Astrocyte (in vitro differentiated cells and primary cell): Measurements from ENCODE around the gene MVD. TPM values are rescaled to one million over a fixed set of nuclear protein-coding genes. Genes with fewer than 3 reads are reported as not detected.

Experiments used
- DNase-seq: peaks from one replicate; pipeline ENCODE4 v3.0.0-alpha.2; 2010; ENCODE audit warnings: low read depth
- FAIRE-seq: peaks from 2 replicates; lab custom pipeline; 2011; peaks lifted over from hg19 to GRCh38; lab: Jason Lieb, UNC
- H2AFZ ChIP-seq: 2 replicates; pipeline ENCODE4 v1.6.0; 2012; ENCODE audit warnings: low read depth, low read length, inconsistent platforms
- H3K27ac ChIP-seq: 2 replicates; pipeline ENCODE4 v1.5.1; 2011; ENCODE audit warnings: low read depth, low read length, inconsistent platforms
- H3K27me3 ChIP-seq: 2 replicates; pipeline ENCODE4 v1.6.0; 2011; ENCODE audit warnings: low read length, inconsistent platforms; ENCODE audit not compliant: insufficient read depth
- H3K36me3 ChIP-seq: 2 replicates; pipeline ENCODE4 v1.5.1; 2011; ENCODE audit warnings: low read length, inconsistent platforms; ENCODE audit not compliant: insufficient read depth
- H3K4me1 ChIP-seq: 2 replicates; pipeline ENCODE4 v1.5.1; 2011; ENCODE audit warnings: low read length, inconsistent platforms; ENCODE audit not compliant: insufficient read depth
- H3K4me2 ChIP-seq: 2 replicates; pipeline ENCODE4 v1.6.0; 2012; ENCODE audit warnings: low read length, inconsistent platforms
- H3K4me3 ChIP-seq: 2 replicates; pipeline ENCODE4 v1.5.1; 2011; ENCODE audit warnings: low read depth, mild to moderate bottlenecking, low read length, inconsistent platforms; ENCODE audit not compliant: insufficient read depth
- H3K79me2 ChIP-seq: 2 replicates; pipeline ENCODE4 v1.6.0; 2012; ENCODE audit warnings: mild to moderate bottlenecking, low read length, inconsistent platforms; ENCODE audit not compliant: insufficient read depth
- H3K9ac ChIP-seq: 2 replicates; pipeline ENCODE4 v1.6.0; 2012; ENCODE audit warnings: mild to moderate bottlenecking, low read length, inconsistent platforms
- H3K9me3 ChIP-seq: 2 replicates; pipeline ENCODE4 v1.5.1; 2012; ENCODE audit warnings: low read depth, mild to moderate bottlenecking, low read length, inconsistent platforms; ENCODE audit not compliant: insufficient read depth
- H4K20me1 ChIP-seq: 2 replicates; pipeline ENCODE4 v1.6.0; 2012; ENCODE audit warnings: low read length, inconsistent platforms; ENCODE audit not compliant: insufficient read depth
- H3K27ac Mint-ChIP-seq: one replicate; pipeline ENCODE4 v1.8.0; 2021; ENCODE audit warnings: mild to moderate bottlenecking, mixed read lengths; ENCODE audit not compliant: unreplicated experiment
- H3K27me3 Mint-ChIP-seq: one replicate; pipeline ENCODE4 v1.8.0; 2021; ENCODE audit warnings: low read depth, mixed read lengths; ENCODE audit not compliant: unreplicated experiment
- H3K36me3 Mint-ChIP-seq: one replicate; pipeline ENCODE4 v1.8.0; 2021; ENCODE audit warnings: low read depth, mixed read lengths; ENCODE audit not compliant: unreplicated experiment
- H3K4me1 Mint-ChIP-seq: one replicate; pipeline ENCODE4 v1.8.0; 2021; ENCODE audit warnings: low read depth, mixed read lengths; ENCODE audit not compliant: unreplicated experiment
- H3K4me3 Mint-ChIP-seq: one replicate; pipeline ENCODE4 v1.8.0; 2021; ENCODE audit warnings: mild to moderate bottlenecking, moderate library complexity, mixed read lengths; ENCODE audit not compliant: unreplicated experiment
- H3K9me3 Mint-ChIP-seq: one replicate; pipeline ENCODE4 v1.8.0; 2021; ENCODE audit warnings: mild to moderate bottlenecking, mixed read lengths; ENCODE audit not compliant: unreplicated experiment
- CTCF ChIP-seq: IDR thresholded peaks from 2 replicates; pipeline ENCODE4 v1.5.1; 2011; ENCODE audit warnings: low read depth, mild to moderate bottlenecking, inconsistent platforms, low read length, moderate library complexity; ENCODE audit not compliant: insufficient read depth
- EZH2 ChIP-seq: IDR thresholded peaks from 2 replicates; pipeline ENCODE4 v1.6.1; 2012; ENCODE audit warnings: mild to moderate bottlenecking, low read length, inconsistent platforms; ENCODE audit not compliant: insufficient read depth
- total RNA-seq: library from RNA; stranded (reverse); gene quantifications from 2 replicates; pipeline ENCODE4 v1.2.1, GENCODE V29; 2021

MVD gene
- total RNA-seq, 1 donor from 2014 or later: 63.9 TPM

GRCh38 chr16:88658714-88659113, 4.2 kb downstream of the MVD start:
- FAIRE-seq: no peak
- H3K27ac ChIP-seq: no peak overlapping the region
- Mint-ChIP-seq H3K27me3 (no peaks in the 10 kb centered on the region), H3K4me1 (peaks cover 4% of the 10 kb centered on the region), H3K9me3 (no peaks in the 10 kb centered on the region), H3K4me3 (no peak overlapping the region), H3K36me3 (no peaks in the 10 kb centered on the region), H3K27ac (no peak overlapping the region)
- H3K36me3 ChIP-seq: no peaks in the 10 kb centered on the region
- peaks cover 6% of the 10 kb centered on the region for H3K4me1 ChIP-seq
- H3K4me3 ChIP-seq: no peak overlapping the region
- no peak overlapping the region for H3K4me2 ChIP-seq
- H3K27me3 ChIP-seq: no peaks in the 10 kb centered on the region
- no peak overlapping the region for H2AFZ ChIP-seq
- H3K9ac ChIP-seq: no peak overlapping the region
- H4K20me1 ChIP-seq: peaks cover 54% of the 10 kb centered on the region
- no peak for DNase-seq
- peaks cover 36% of the 10 kb centered on the region for H3K79me2 ChIP-seq
- H3K9me3 ChIP-seq: no peaks in the 10 kb centered on the region
- no peak for TF ChIP-seq EZH2
- no peak for TF ChIP-seq CTCF

GRCh38 chr16:88657371-88657770, 5.5 kb downstream of the MVD start:
- H3K36me3 Mint-ChIP-seq: no peaks in the 10 kb centered on the region

More at GRCh38 chr16:88657371-88657770, 5.5 kb downstream of the MVD start:
- Mint-ChIP-seq H3K4me3 (no peak overlapping the region), H3K9me3 (no peaks in the 10 kb centered on the region), H3K27ac (no peak overlapping the region), H3K27me3 (no peaks in the 10 kb centered on the region), H3K4me1 (peaks cover 4% of the 10 kb centered on the region)
- Histone ChIP-seq H3K36me3 (no peaks in the 10 kb centered on the region), H3K27me3 (no peaks in the 10 kb centered on the region), H3K4me2 (no peak overlapping the region), H3K27ac (no peak overlapping the region), H3K9ac (no peak overlapping the region), H3K4me3 (no peak overlapping the region), H2AFZ (no peak overlapping the region), H3K9me3 (no peaks in the 10 kb centered on the region), H3K79me2 (peaks cover 30% of the 10 kb centered on the region), H3K4me1 (peaks cover 6% of the 10 kb centered on the region), H4K20me1 (peaks cover 54% of the 10 kb centered on the region)
- DNase-seq: no peak
- TF ChIP-seq EZH2 (no peak), CTCF (no peak)
- no peak for FAIRE-seq
